GM12874 (cell line): ENCODE measurements around the gene RCC1.

Source experiments
- TF ChIP-seq, protein P1 (sequence below): IDR thresholded peaks from 2 replicates; pipeline ENCODE4 v1.5.1; 2011; ENCODE audit warnings: low read depth, mild to moderate bottlenecking, control low read depth, low read length, moderate library complexity; ENCODE audit not compliant: insufficient read depth

Gene RCC1

GRCh38 chr1:28551381-28551780, 45.5 kb downstream of the RCC1 start:
- TF ChIP-seq, protein P1, sequence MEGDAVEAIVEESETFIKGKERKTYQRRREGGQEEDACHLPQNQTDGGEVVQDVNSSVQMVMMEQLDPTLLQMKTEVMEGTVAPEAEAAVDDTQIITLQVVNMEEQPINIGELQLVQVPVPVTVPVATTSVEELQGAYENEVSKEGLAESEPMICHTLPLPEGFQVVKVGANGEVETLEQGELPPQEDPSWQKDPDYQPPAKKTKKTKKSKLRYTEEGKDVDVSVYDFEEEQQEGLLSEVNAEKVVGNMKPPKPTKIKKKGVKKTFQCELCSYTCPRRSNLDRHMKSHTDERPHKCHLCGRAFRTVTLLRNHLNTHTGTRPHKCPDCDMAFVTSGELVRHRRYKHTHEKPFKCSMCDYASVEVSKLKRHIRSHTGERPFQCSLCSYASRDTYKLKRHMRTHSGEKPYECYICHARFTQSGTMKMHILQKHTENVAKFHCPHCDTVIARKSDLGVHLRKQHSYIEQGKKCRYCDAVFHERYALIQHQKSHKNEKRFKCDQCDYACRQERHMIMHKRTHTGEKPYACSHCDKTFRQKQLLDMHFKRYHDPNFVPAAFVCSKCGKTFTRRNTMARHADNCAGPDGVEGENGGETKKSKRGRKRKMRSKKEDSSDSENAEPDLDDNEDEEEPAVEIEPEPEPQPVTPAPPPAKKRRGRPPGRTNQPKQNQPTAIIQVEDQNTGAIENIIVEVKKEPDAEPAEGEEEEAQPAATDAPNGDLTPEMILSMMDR = no peak

GRCh38 chr1:28552758-28553663, 47.2 kb downstream of the RCC1 start, which contains the start of gene TRNAU1AP:
Gene TRNAU1AP (plus strand): TSS chr1:28553085. CDS start chr1:28553111, 26 bp downstream.
- TF ChIP-seq, protein P1 = no peak

DNA sequence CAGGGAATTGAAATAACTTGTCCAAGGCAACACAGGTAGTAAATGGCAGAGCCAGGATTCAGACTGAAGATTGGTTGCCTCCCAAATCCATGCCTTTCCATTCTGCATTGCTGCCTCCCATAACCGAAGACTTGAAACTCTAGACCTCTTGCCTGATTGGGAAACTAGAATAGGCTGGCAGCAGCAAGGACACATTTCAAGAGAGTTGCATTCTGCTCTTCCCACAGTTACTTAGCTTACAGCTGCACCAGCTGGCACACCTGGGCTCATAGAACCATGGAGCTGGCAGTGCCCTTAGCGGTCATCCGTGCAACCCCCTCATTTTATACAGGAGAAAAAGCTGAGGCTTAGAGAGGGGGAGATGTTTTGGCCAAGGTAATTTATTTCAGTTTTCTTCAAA, 55.0 kb downstream of the RCC1 start:
- TF ChIP-seq, protein P1 = no peak

DNA sequence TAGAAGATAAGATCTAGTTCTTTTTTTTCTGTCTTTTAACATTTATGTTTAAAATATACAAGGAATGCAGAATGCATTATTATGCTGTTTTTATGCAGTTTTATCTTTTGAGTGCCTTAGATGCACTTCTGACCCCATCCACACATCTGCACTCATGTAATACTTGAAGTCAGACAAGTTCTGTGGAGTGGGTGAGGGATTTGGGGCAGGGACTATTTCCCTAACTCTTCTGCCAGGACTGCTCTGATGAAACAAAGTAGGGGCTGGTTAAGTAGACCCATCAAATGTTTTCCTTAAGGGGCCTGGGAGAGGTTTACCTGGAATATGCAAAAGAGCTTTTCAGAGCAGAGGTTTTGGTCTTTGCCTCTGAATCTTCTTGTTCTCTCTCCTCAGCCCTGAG, 58.5 kb downstream of the RCC1 start:
- TF ChIP-seq, protein P1 = no peak

DNA sequence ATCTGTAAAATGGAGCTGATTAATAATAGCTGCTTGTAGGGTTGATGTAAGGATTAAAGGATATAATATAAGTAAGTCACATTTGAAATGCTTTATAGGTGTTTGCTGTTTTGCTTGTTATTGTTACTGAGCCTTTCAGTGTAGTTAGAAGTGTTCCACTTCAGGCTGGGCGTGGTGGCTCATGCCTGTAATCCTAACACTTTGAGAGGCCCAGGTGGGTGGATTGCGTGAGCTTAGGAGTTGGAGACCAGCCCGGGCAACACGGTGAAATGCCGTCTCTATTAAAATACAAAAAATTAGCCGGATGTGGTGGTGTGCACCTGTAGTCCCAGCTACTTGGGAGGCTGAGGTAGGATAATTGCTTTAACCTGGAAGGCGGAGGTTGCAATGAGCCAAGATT, 59.2 kb downstream of the RCC1 start:
- TF ChIP-seq, protein P1 = no peak

DNA sequence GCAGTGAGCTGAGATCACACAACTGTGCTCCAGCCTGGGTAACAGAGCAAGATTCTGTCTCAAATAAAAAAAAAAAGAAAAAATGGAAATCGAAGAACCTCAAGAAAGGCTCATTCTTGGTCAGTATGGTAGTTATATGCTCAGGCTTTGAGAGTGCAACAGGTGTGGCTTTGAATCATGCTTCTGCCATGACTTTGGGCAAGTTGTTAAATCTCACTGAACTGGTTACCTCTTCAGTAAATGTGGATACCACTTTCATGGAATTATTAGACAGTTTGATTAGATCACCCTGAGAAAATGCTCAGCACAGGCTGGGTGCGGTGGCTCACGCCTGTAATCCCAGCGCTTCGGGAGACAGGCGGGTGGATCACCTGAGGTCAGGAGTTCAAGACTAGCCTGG, 59.9 kb downstream of the RCC1 start:
- TF ChIP-seq, protein P1 = no peak

GRCh38 chr1:28566931-28567330, 61.1 kb downstream of the RCC1 start:
- TF ChIP-seq, protein P1 = no peak
